GM12874 (cell line): ENCODE measurements around the gene EPPIN.

Experiments
- CTCF ChIP-seq: IDR thresholded peaks from 2 replicates; pipeline ENCODE4 v1.5.1; 2011; ENCODE audit warnings: low read depth, mild to moderate bottlenecking, control low read depth, low read length, moderate library complexity; ENCODE audit not compliant: insufficient read depth

Gene EPPIN

DNA sequence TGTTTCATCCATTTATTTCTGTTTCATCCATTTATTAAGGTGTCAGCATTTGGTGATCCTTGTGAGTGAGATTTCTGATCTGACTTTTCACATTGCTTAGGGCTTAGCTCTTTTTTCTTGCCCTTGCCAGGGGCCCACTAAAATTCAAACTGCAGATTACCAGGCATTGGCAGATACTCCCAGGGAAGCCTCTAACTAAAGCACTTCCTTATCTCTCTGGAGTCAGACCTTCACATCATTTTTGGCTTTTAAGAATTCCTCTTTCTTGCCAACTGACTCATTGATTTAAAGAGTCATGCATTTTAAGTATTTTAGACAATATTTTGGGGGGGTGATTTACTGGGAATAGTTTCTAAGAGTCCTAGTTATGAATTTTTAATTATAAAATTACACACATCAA is 34.5 kb upstream of the EPPIN start:
- TF ChIP-seq CTCF = no peak

GRCh38 chr20:45579184-45579583 is 32.0 kb upstream of the EPPIN start, which contains the start of gene WFDC8:
Gene WFDC8, minus strand, starts transcription at chr20:45579284. Its CDS starts 37 bp downstream, at chr20:45579247.
- TF ChIP-seq CTCF = no peak

- TF ChIP-seq CTCF = no peak
Measured at GRCh38 chr20:45578231-45578630, 31.0 kb upstream of the EPPIN start.

- TF ChIP-seq CTCF = no peak
Measured at GRCh38 chr20:45576995-45577394, 29.8 kb upstream of the EPPIN start.

DNA sequence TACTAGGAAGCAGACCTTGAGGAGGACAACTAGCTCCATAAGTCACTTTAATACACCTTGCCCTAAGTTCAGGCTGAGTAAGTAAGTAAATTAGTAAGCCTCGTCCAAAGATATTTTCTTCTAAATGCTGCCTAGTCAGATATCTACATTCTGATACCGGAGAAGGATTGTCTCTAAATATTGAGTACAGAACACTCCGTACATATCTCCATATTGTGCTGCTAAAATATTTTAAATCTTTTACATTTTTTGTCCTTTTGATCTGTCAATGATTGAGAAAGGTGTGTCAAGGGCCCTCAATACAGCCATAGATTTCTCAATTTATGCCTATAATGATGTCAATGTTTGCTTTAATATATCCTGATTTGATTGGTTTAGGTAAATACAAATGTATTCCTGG is 28.7 kb upstream of the EPPIN start:
- no peak for TF ChIP-seq CTCF

DNA sequence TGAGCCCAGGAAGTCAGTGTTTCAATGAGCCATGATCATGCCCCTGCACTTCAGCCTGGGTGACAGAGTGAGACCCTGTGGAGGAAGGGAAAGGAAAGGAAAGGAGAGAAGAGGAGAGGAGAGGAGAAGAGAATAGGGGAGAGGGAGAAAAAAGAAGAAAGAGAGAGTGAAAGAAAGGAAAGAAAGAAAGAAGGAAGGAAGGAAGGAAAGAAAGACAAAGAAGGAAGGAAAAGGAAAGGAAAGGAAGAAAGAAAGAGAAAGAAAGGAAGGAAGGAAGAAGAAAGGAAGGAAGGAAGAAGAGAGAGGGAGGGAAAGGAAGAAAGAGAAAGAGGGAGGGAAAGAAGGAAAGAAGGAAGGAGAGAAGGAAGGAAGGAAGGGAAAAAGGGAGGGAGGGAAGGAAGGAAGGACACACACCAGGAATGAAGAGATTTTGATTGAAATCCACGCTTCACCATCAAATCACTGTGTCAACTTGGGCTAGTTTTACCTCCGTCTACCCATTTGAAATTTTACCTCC is 17.6 kb upstream of the EPPIN start:
- TF ChIP-seq CTCF = no peak

DNA sequence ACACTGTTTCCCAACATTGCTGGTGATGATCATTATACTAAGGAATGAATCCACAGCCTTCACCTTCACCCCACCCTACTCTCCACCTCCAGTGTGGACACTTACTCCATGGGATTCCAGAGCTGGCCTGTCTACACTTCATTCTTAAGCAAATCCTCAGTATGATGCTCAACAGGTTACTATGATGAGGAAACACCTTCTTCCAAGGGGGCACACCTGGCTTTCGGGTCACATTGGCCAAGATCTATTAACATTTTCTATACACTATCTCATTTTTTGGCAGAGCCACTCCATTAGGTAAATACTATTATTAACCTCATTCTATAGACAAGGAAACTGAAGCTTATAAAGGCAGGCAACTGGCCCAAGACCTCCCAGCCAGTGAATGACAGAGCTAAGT is 8.0 kb upstream of the EPPIN start:
- TF ChIP-seq CTCF = no peak
